Measurements from ENCODE around the gene DAPL1.

Gene DAPL1

GRCh38 chr2:158799181-158799580 is 4.1 kb downstream of the DAPL1 start:
- intact Hi-C loops (cut with DNase I; ENCODE audit: low total_unique reads), result no loop called here
- no peaks in the 10 kb centered on the region for H3K9me3 ChIP-seq
- peaks cover 0 to 6% (median 3%) of the 10 kb centered on the region in 4 donors for H3K4me1 ChIP-seq
- no peaks in the 10 kb centered on the region for H3K27me3 ChIP-seq
- no peak for TF ChIP-seq CTCF (IDR thresholded peaks at IDR 0.05)
- DNase-seq, result no peak
- no peak overlapping the region for H3K4me3 ChIP-seq
- no peaks in the 10 kb centered on the region for H3K36me3 ChIP-seq
- no peak overlapping the region for H3K27ac ChIP-seq

GRCh38 chr2:158803506-158803905 is 8.4 kb downstream of the DAPL1 start:
- Histone ChIP-seq H3K4me3 (no peak overlapping the region), H3K27me3 (no peaks in the 10 kb centered on the region), H3K27ac (no peak overlapping the region), H3K36me3 (no peaks in the 10 kb centered on the region), H3K4me1 (no peaks in the 10 kb centered on the region), H3K9me3 (no peaks in the 10 kb centered on the region)
- intact Hi-C loops (cut with DNase I; ENCODE audit: low total_unique reads), result no loop called here
- TF ChIP-seq CTCF (IDR thresholded peaks at IDR 0.05), result no peak
- no peak for DNase-seq

- no peak for DNase-seq
- intact Hi-C loops (cut with DNase I; ENCODE audit: low total_unique reads), result no loop called here
- TF ChIP-seq CTCF (IDR thresholded peaks at IDR 0.05), result no peak
- Histone ChIP-seq H3K36me3 (no peaks in the 10 kb centered on the region), H3K9me3 (no peaks in the 10 kb centered on the region), H3K4me1 (peaks cover 0 to 2% (median 0%) of the 10 kb centered on the region in 4 donors), H3K4me3 (no peak overlapping the region), H3K27me3 (no peaks in the 10 kb centered on the region), H3K27ac (no peak overlapping the region)
Measured at GRCh38 chr2:158805255-158805654, 10.1 kb downstream of the DAPL1 start.

GRCh38 chr2:158805936-158806335 is 10.8 kb downstream of the DAPL1 start:
- Histone ChIP-seq H3K4me3 (no peak overlapping the region), H3K36me3 (no peaks in the 10 kb centered on the region), H3K9me3 (no peaks in the 10 kb centered on the region), H3K27me3 (no peaks in the 10 kb centered on the region), H3K27ac (no peak overlapping the region), H3K4me1 (peaks cover 0 to 9% (median 0%) of the 10 kb centered on the region in 4 donors)
- TF ChIP-seq CTCF (IDR thresholded peaks at IDR 0.05), result no peak
- intact Hi-C loops (cut with DNase I; ENCODE audit: low total_unique reads), result no loop called here
- DNase-seq, result no peak

- H3K36me3 ChIP-seq, result no peaks in the 10 kb centered on the region
- intact Hi-C loops (cut with DNase I; ENCODE audit: low total_unique reads), result no loop called here
- TF ChIP-seq CTCF (IDR thresholded peaks at IDR 0.05), result no peak
- no peak for DNase-seq
- H3K27ac ChIP-seq, result no peak overlapping the region
- no peak overlapping the region for H3K4me3 ChIP-seq
- H3K4me1 ChIP-seq, result peaks cover 0 to 13% (median 0%) of the 10 kb centered on the region in 4 donors
- H3K9me3 ChIP-seq, result no peaks in the 10 kb centered on the region
- no peaks in the 10 kb centered on the region for H3K27me3 ChIP-seq
Measured at GRCh38 chr2:158806941-158807340, 11.8 kb downstream of the DAPL1 start.

GRCh38 chr2:158808426-158808825 is 13.3 kb downstream of the DAPL1 start:
- Histone ChIP-seq H3K36me3 (no peaks in the 10 kb centered on the region), H3K4me1 (peaks cover 0 to 13% (median 0%) of the 10 kb centered on the region in 4 donors), H3K27me3 (no peaks in the 10 kb centered on the region), H3K27ac (no peak overlapping the region), H3K4me3 (no peak overlapping the region), H3K9me3 (no peaks in the 10 kb centered on the region)
- intact Hi-C loops (cut with DNase I; ENCODE audit: low total_unique reads), result no loop called here
- no peak for TF ChIP-seq CTCF (IDR thresholded peaks at IDR 0.05)
- no peak for DNase-seq

Data from tibial artery (tissue), 4 donors.